Activated T-helper 2 cell treated with anti-CD3 and anti-CD28 coated beads, Interferon-gamma antibody, Interleukin-2, Interleukin-4, amounts not matched to agents 10 μg/mL and 5 μg/mL and 100 μg/mL, durations not matched to agents 14 hours and 24 hours and 36 hours (primary cell): ENCODE results near the gene RIMS3. TPM values are rescaled to one million over a fixed set of nuclear protein-coding genes. Genes with fewer than 3 reads are reported as not detected.

Experiments used
- DNase-seq: peaks from one replicate; pipeline ENCODE4 v3.0.0; 2021; ENCODE audit warnings: low spot score
- H3K27ac Mint-ChIP-seq: one replicate; pipeline ENCODE4 v1.8.0; 2021; ENCODE audit warnings: mixed read lengths
- H3K27me3 Mint-ChIP-seq: one replicate; pipeline ENCODE4 v1.8.0; 2021; ENCODE audit warnings: low read depth, mixed read lengths
- H3K36me3 Mint-ChIP-seq: one replicate; pipeline ENCODE4 v1.8.0; 2021; ENCODE audit warnings: low read depth, mixed read lengths
- H3K4me1 Mint-ChIP-seq: one replicate; pipeline ENCODE4 v1.8.0; 2021; ENCODE audit warnings: low read depth, mixed read lengths
- H3K4me3 Mint-ChIP-seq: one replicate; pipeline ENCODE4 v1.8.0; 2021; ENCODE audit warnings: low read depth, mild to moderate bottlenecking, moderate library complexity, mixed read lengths
- H3K9me3 Mint-ChIP-seq: one replicate; pipeline ENCODE4 v1.8.0; 2021; ENCODE audit warnings: mixed read lengths
- intact Hi-C: fragments of 100-400 bp; cut with micrococcal nuclease; formaldehyde crosslinking; loops from one replicate; pipeline ENCODE4 v1.15.1; 2023
- total RNA-seq: library from RNA; stranded (reverse); gene quantifications from 2 replicates; pipeline ENCODE4 v1.2.3, GENCODE V29; 2022

The RIMS3 gene
- total RNA-seq, 1 donor from 2014 or later, result 2.5 TPM

DNA sequence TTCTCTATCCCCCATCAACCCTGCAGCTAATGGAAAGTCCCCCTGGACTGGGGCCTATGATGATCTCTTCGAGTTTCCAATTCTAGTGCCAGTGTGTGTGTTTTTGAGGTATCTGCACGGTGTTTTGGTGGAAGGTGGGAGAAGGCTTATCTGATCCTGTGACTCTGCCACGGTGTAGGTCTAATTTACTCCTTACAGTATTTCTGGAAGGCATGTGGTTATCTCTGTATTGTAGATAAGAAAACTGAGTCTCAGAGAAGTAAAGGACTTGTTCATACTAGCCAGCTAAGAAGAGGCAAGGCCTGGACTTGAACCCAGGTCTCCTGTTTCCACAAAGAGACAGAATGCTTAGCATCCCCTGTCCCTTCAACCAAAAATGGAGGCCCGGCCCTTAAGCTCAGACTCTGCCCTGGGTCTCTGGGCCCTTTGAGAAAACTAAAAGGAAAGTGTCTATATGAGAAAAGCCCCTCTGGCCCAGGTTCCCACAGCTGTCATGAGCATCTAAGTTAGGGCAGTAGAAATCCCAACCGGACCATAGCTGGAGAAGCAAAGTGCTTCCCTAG lies 20.3 kb downstream of the RIMS3 start:
- Mint-ChIP-seq H3K27ac (no peak overlapping the region), H3K36me3 (no peaks in the 10 kb centered on the region), H3K27me3 (no peaks in the 10 kb centered on the region), H3K9me3 (no peaks in the 10 kb centered on the region), H3K4me1 (peaks cover 6% of the 10 kb centered on the region), H3K4me3 (no peak overlapping the region)
- no peak for DNase-seq
- intact Hi-C loops, result no loop called here

DNA sequence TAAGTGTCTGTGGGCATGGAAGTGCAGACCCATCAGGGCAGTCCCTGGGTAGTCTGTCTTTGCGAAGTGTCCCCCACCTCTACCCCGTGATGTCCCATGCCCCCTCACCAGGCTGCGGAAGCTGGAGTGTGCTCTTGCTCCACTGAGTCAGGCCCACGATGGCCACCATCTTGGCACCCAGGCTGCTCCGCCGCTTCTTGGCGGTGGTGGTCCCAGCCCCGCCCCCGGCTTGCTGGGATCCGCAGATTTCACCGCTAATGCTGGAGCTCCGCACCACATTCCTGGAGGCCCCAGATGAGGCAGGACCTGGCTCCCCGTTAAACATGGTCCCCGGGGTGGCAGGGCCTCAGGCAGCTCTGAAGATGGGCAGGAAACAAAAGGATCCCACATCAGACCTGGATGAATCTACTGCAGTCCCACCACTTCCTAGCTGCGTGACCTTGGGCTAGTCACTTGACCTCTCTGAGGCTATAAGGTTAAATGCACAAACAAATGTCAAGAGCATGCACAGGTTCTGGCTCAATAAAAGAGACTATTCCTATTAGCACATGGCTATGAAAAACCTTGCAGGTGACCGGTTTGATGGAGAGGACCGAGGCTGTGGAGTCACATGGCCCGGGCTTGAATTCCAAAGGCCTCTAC lies 23.8 kb downstream of the RIMS3 start:
- Mint-ChIP-seq H3K9me3 (no peaks in the 10 kb centered on the region), H3K36me3 (no peaks in the 10 kb centered on the region), H3K27ac (no peak overlapping the region), H3K27me3 (peaks cover 2% of the 10 kb centered on the region), H3K4me1 (no peaks in the 10 kb centered on the region), H3K4me3 (no peak overlapping the region)
- no peak for DNase-seq
- intact Hi-C loops, result no loop called here

DNA sequence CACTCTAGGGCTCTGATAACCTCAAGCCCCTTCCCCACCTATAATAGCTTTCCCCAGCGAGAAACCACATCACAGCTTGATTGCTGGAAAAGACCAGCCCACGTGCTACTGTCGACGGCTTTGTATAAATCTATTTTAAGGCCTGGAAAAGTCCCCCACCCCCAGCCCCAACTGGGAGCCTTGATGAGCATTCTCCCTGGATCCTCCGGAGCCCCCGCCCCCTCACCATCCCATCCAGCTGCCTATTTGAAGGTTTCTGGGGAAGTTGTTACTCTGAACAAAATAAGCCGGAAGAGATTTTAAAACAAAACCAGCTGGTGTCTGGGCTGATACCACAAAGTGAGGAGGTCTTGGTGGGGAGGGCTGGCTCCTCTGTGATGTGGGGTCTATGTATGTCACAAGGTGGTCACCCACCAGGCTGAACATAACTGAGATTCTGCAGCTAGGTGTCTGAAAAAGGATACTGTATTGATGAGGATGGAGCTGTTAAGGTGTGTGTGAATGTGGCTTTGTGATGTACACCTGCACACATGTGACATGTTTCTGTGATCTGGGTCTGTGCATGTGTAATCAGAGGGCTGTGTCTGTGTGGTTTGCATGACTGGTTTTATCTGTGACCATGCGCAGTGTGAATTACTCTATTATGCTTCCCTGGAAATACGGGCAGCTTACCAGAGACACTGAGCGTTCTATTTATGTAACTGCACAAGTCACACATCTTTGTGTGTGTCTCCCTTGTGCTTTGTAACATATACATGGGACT lies 25.0 kb downstream of the RIMS3 start:
- H3K4me3 Mint-ChIP-seq, result no peak overlapping the region
- H3K4me1 Mint-ChIP-seq, result peaks cover under 1% of the 10 kb centered on the region
- H3K36me3 Mint-ChIP-seq, result no peaks in the 10 kb centered on the region
- H3K27ac Mint-ChIP-seq, result no peak overlapping the region
- no peaks in the 10 kb centered on the region for H3K9me3 Mint-ChIP-seq
- DNase-seq, result no peak
- H3K27me3 Mint-ChIP-seq, result peaks cover 2% of the 10 kb centered on the region
- intact Hi-C loops, result no loop called here

DNA sequence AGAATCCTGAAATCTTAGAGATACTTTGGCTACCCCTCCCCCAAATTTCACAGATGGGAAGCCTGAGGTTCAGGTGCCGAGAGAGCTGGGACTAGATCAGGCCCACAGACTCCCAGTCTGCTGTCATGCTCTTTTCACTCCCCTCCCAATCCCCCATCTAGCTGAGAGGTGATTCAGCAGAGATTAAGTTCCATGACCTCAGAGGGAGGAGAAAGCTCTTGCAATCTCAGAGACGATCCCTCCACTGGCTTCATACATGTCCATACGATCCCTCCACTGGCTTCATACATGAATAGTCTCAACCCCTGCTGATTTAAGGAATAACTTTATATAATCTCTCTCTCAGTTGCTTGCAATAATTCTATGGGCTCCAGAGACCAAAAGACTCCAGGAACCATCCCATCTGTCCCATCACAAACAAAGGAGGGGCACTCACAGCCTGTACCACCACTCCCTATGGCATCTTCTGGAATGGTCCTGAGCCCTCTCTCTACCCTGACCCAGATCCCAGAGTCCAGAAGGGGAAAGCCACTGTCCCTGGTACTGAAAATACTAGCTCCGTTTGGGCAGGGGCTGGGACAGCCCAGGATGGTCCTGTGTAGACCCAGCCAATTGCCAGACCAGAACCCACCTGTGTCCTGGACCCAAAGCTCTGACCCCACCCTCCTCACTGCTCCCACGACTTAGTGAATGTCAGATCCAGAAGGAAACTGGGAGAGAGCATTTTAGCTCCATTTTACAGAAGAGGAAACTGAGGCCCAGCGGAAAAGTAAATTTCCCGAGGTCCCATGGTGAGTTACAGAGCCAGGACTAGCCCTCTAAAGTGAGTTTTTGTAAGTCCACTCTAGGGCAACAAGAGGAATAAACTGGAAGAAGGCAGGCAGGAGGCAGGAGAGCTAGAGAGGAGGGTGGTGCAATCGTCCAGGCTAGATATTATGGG lies 27.1 kb downstream of the RIMS3 start:
- intact Hi-C loops, result no loop called here
- no peak overlapping the region for H3K4me3 Mint-ChIP-seq

DNA sequence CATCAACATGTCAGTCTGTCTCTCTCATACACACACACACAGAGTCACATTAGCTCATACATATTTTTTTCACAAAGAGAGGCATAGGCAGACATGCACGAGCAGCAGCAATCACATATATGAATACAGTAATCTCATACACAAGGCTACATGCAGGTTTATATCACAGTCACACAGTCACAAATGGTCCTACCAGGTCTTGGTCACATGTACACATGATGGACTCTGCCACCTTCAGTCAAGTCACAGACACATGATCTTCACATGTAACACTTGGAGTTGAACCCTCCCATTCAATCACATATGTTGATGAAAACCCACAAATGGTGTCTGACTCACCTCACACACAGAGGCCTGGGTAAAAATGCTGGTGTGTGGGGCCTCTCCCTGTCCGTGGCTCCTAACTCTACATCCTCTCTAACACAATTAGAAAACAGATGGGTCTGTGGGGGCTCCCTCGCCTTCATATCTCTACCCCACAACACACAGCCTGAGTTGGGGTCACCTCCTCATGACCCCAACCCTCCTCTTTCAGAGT lies 27.9 kb downstream of the RIMS3 start:
- peaks cover 2% of the 10 kb centered on the region for H3K27me3 Mint-ChIP-seq
- H3K4me1 Mint-ChIP-seq, result peaks cover 5% of the 10 kb centered on the region
- intact Hi-C loops, result no loop called here
- no peaks in the 10 kb centered on the region for H3K36me3 Mint-ChIP-seq
- no peak overlapping the region for H3K27ac Mint-ChIP-seq
- H3K4me3 Mint-ChIP-seq, result no peak overlapping the region
- no peak for DNase-seq
- H3K9me3 Mint-ChIP-seq, result no peaks in the 10 kb centered on the region

More for the DNA sequence above, 27.1 kb downstream of the RIMS3 start:
- H3K4me1 Mint-ChIP-seq, result peaks cover 5% of the 10 kb centered on the region
- no peak overlapping the region for H3K27ac Mint-ChIP-seq
- H3K36me3 Mint-ChIP-seq, result no peaks in the 10 kb centered on the region
- no peaks in the 10 kb centered on the region for H3K9me3 Mint-ChIP-seq
- H3K27me3 Mint-ChIP-seq, result peaks cover 2% of the 10 kb centered on the region
- DNase-seq, result no peak

DNA sequence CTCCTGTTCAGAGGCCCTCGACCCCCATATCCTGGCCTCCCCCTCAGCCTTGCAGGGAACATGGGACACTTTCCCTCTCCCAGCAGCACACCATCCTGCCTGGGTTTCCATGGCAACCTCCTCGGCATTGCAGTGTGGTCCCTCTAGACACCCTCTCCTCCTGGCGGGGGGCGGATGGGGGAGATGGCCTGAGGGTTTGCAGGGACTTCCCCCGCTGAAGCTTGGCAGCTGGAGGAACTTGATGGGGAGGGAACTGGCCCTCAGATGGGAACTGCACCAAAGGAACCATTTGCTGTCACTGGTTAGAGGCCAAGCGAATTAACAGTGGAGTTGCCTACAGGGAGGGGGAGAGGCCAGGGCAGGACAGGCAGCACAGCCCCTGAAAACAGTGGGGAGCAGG lies 28.7 kb downstream of the RIMS3 start:
- Mint-ChIP-seq H3K4me1 (peaks cover 5% of the 10 kb centered on the region), H3K27ac (no peak overlapping the region), H3K27me3 (peaks cover 2% of the 10 kb centered on the region), H3K4me3 (no peak overlapping the region), H3K36me3 (no peaks in the 10 kb centered on the region), H3K9me3 (no peaks in the 10 kb centered on the region)
- intact Hi-C loops, result no loop called here
- no peak for DNase-seq

DNA sequence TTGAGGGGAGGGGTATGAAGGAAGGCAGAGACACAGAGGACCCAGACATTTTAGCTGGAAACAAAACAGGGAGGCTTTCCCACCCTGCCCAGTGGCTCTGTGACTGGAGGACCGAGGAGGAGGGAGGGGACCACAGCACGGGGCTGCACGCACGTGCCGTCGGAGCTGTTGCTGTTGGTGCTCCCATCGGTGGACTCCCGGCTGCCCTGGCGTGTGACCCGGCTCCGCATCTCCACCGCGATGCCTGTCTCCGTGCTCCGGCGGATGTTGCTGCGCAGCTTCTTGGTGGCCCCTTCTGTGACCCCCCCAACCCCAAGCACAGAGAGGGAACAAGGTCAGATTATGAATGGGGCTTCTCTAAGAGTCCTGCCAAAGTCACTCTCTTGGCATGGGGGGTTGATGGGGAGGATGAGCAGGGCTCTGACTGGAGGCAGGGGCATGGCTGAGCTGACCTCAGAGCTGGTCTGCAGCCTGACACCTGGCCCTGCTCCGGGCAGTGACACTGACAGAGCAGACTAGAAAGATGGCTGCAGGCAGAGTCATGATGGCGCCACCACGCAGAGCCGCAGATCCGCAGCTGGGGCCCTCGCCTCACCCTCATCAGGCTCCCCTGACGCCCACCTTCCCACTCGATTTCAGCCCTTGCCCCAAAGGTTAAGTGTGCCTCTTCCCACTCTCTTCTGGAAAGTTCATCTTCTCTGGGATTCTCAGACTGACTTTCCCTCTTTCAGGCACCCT lies 29.6 kb downstream of the RIMS3 start:
- intact Hi-C loops, result no loop called here
- no peak for DNase-seq
- Mint-ChIP-seq H3K4me1 (peaks cover 5% of the 10 kb centered on the region), H3K27me3 (peaks cover 2% of the 10 kb centered on the region), H3K4me3 (no peak overlapping the region), H3K36me3 (no peaks in the 10 kb centered on the region), H3K9me3 (no peaks in the 10 kb centered on the region), H3K27ac (no peak overlapping the region)

DNA sequence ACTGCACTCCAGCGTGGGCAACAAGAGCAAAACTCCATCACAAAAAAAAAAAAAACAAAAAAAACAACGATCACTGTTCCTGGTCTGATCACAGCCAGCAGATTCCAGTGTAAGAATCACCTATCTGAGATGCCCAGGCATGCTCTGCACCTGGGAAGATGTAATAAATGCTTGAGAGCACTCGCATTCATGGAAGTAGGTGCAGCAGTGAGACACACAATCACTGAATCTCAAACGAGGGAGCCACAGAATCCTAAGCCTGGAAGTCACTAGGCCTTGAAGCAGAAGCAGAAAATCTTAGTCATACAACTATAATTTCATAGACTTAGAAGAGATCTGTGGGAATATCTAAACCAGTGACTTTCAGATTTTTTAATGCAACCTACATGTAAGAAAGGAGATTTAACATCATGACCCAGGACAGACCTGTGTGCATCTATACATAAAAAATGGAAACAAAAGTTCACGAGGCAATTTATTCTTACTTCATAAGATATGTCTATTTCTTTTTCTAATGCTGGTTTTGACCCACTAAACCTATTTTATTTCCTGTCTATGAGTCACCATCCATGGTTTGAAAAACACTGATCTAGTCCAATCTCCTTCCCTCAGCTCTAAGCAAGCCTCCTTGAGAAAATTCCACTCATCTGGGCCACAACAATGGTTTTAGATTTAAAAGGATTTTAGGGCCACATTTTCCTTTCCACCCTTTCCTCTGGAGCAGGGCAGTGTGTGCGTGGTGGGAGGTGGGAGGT lies 30.4 kb downstream of the RIMS3 start:
- Mint-ChIP-seq H3K4me1 (peaks cover 5% of the 10 kb centered on the region), H3K27ac (no peak overlapping the region), H3K27me3 (peaks cover 2% of the 10 kb centered on the region), H3K9me3 (no peaks in the 10 kb centered on the region), H3K4me3 (no peak overlapping the region), H3K36me3 (no peaks in the 10 kb centered on the region)
- no peak for DNase-seq
- intact Hi-C loops, result no loop called here

DNA sequence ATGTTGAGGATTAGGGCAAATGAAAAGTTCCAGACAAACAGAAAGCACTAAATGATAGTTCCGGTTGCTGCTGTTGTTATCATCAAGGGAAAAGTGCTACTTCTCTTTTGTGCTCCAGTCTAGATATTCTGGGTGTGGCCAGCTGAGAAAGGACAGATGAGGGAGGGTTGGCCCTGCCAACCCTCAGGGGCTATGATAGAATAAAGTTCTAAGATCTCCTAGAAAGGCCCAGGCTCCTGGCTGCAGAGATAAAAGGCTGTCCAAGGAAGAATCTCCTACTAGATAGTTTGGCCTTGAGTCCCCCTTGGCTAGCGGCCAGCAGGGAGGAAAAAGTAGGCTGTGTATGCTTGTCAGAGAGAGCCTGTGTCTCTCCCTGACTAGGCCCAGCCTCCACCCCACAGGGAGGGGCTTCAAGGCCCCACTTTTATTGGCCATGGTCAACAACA lies 31.5 kb downstream of the RIMS3 start:
- Mint-ChIP-seq H3K27ac (no peak overlapping the region), H3K9me3 (no peaks in the 10 kb centered on the region), H3K4me3 (no peak overlapping the region), H3K27me3 (peaks cover 2% of the 10 kb centered on the region), H3K4me1 (peaks cover 8% of the 10 kb centered on the region), H3K36me3 (no peaks in the 10 kb centered on the region)
- intact Hi-C loops, result no loop called here
- no peak for DNase-seq

DNA sequence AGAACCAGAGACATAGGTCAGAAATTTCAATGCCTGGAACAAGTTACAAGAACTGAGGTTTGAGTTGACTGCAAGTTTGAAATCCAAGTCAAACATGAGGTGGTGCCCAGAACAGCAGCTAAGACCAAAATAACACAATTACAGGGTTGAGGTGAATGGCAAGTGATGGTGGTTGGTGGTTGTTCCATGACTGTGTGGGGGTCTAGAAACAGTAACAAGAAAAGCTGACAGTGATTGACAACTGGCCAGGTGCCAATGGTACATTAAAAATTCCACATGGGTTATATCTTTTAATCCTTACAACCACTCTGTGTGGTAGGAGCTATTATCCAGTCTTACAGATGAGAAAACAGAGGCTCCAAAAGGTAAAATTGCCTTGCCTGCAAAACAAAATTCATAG lies 32.0 kb downstream of the RIMS3 start:
- H3K27ac Mint-ChIP-seq, result no peak overlapping the region
- peaks cover 12% of the 10 kb centered on the region for H3K4me1 Mint-ChIP-seq
- no peaks in the 10 kb centered on the region for H3K36me3 Mint-ChIP-seq
- H3K27me3 Mint-ChIP-seq, result no peaks in the 10 kb centered on the region
- no peaks in the 10 kb centered on the region for H3K9me3 Mint-ChIP-seq
- no peak for DNase-seq
- intact Hi-C loops, result no loop called here
- H3K4me3 Mint-ChIP-seq, result no peak overlapping the region

DNA sequence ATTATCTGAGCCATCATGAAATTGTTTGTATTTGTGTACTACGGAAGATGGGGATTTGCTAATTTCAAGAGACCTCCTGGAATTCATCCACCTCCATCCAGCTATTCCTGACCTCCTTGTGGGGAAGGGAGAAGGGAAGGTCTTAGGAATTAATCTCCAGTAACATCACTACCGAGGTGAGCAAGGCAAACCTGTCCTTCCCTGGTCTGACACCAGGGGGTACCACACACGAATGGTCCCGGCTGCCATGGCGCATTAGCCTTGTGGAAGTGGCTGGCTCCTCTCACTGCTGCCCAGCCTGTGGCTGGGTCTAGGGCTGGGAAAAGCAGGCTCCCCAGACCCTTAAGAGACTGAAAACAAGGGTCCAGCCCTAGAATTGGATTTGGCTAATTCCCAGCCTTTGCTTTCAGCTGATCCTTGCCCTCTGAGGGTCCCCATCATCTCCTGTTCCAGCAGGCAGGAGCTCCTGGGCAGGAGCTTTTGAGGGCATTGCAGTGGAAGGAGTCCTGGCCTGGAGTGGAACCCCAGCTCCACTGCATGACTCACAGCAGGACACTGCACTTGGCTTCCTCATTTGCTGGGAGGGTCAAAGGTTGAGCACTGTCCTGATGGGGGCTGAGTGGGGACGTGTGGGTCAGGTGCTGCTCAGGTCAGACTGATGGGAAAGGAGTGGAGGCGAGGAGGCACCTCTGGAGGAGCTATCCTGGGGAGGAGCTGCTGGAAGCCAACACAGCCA lies 34.8 kb downstream of the RIMS3 start:
- Mint-ChIP-seq H3K36me3 (no peaks in the 10 kb centered on the region), H3K9me3 (no peaks in the 10 kb centered on the region), H3K27me3 (no peaks in the 10 kb centered on the region), H3K27ac (no peak overlapping the region), H3K4me3 (no peak overlapping the region), H3K4me1 (peaks cover 16% of the 10 kb centered on the region)
- intact Hi-C loops, result no loop called here
- DNase-seq, result no peak
